GM06990 (cell line): ENCODE results near the gene TAS2R10.

ENCODE experiments used
- DNase-seq: peaks from one replicate; pipeline ENCODE4 v3.0.0-alpha.2; 2011; ENCODE audit not compliant: insufficient read length; ENCODE audit errors: extremely low read depth
- H3K27me3 ChIP-seq: replicated peaks from 2 replicates; pipeline ENCODE4 v1.6.0; 2011; ENCODE audit warnings: low read length; ENCODE audit not compliant: control insufficient read depth, insufficient read depth
- H3K36me3 ChIP-seq: 2 replicates; pipeline ENCODE4 v1.5.1; 2011; ENCODE audit warnings: low read length; ENCODE audit not compliant: control insufficient read depth, insufficient read depth
- H3K4me3 ChIP-seq: replicated peaks from 2 replicates; pipeline ENCODE4 v1.5.1; 2011; ENCODE audit warnings: low read depth, mild to moderate bottlenecking, control low read depth, low read length
- CTCF ChIP-seq: IDR thresholded peaks from 2 replicates; pipeline ENCODE4 v1.5.1; 2011; ENCODE audit warnings: low read length, control low read depth, mild to moderate bottlenecking, inconsistent platforms; ENCODE audit not compliant: insufficient read depth, poor library complexity, severe bottlenecking

The TAS2R10 gene

GRCh38 chr12:10853776-10854175 lies 27.6 kb upstream of the TAS2R10 start:
- no peaks in the 10 kb centered on the region for H3K27me3 ChIP-seq
- DNase-seq: no peak
- H3K36me3 ChIP-seq: no peaks in the 10 kb centered on the region
- no peak overlapping the region for H3K4me3 ChIP-seq
- no peak for TF ChIP-seq CTCF

GRCh38 chr12:10851243-10851858 lies 25.2 kb upstream of the TAS2R10 start:
- Histone ChIP-seq H3K4me3 (no peak overlapping the region), H3K27me3 (no peaks in the 10 kb centered on the region)
- TF ChIP-seq CTCF: no peak

GRCh38 chr12:10849425-10849878 lies 23.3 kb upstream of the TAS2R10 start, which contains the start of gene PRR4:
PRR4 (minus strand) TSS chr12:10849475; CDS start chr12:10849437, 38 bp downstream.
- H3K4me3 ChIP-seq: no peak within 1 kb of the TSS
- no peaks in the 10 kb centered on the region for H3K36me3 ChIP-seq
- no peak for DNase-seq
- no peak for TF ChIP-seq CTCF
- H3K27me3 ChIP-seq: no peaks in the 10 kb centered on the region

More at GRCh38 chr12:10851243-10851858, 25.2 kb upstream of the TAS2R10 start:
- no peak for DNase-seq
- no peaks in the 10 kb centered on the region for H3K36me3 ChIP-seq

GRCh38 chr12:10847744-10848143 lies 21.6 kb upstream of the TAS2R10 start:
- no peaks in the 10 kb centered on the region for H3K27me3 ChIP-seq
- no peak overlapping the region for H3K4me3 ChIP-seq
- no peaks in the 10 kb centered on the region for H3K36me3 ChIP-seq
- DNase-seq: no peak
- no peak for TF ChIP-seq CTCF

- Histone ChIP-seq H3K4me3 (no peak overlapping the region), H3K27me3 (no peaks in the 10 kb centered on the region), H3K36me3 (no peaks in the 10 kb centered on the region)
- DNase-seq: no peak
- no peak for TF ChIP-seq CTCF
Measured at GRCh38 chr12:10842862-10843261, 16.7 kb upstream of the TAS2R10 start.
